Heart left ventricle (tissue), 13 donors: ENCODE data around the gene NACC2.

Source experiments
- CTCF ChIP-seq, 12 donors: fragments of 200-600 bp; sonication (generic) in 4 of 12; IDR thresholded peaks; one replicate each; pipeline versions ENCODE4 v1.5.0 to v1.8.0; 2018 to 2022; ENCODE audit warnings: antibody characterized with exemption in 12 of 12, mild to moderate bottlenecking in 5 of 12
- POLR2A ChIP-seq, 2 donors: fragments of 450-650 bp; IDR thresholded peaks; one replicate each; pipeline ENCODE4 v1.6.1; 2017; ENCODE audit warnings: antibody characterized with exemption in 2 of 2, mild to moderate bottlenecking in 2 of 2, moderate library complexity in 2 of 2
- donor health status: ischemic (EF 13 %, LVEDD 7.1; RV severe dilation, severe dysfunction).
- donor health status: DM: no; HTN: yes; CAD: no.
- donor health status: DM: no; HTN: no; CAD: no.
- donor health status: ischemic (EF 25% LVEDD 6.9; RV normal size, moderate dysfunction).
- donor health status: ischemic (EF 25% LVEDD 5.7; RV mildly dilated, moderate dysfunction).
- donor health status: ischemic (EF 35%, LVEDD 5.7; RV mildly dilated, moderate dysfunction).
- donor health status: nonischemic (EF 11% LVEDD 7.7; RV severe dilation, severe dysfunction).
- donor health status: DM: yes; HTN: yes; CAD: no.
- donor health status: PGD.
- donor health status: ischemic (EF 29% LVEDD 5.4; RV normal size, mild dysfunction).
- donor health status: nonischemic (EF 23%, LVEDD 6.1; RV moderate dilation, normal function).

DNA sequence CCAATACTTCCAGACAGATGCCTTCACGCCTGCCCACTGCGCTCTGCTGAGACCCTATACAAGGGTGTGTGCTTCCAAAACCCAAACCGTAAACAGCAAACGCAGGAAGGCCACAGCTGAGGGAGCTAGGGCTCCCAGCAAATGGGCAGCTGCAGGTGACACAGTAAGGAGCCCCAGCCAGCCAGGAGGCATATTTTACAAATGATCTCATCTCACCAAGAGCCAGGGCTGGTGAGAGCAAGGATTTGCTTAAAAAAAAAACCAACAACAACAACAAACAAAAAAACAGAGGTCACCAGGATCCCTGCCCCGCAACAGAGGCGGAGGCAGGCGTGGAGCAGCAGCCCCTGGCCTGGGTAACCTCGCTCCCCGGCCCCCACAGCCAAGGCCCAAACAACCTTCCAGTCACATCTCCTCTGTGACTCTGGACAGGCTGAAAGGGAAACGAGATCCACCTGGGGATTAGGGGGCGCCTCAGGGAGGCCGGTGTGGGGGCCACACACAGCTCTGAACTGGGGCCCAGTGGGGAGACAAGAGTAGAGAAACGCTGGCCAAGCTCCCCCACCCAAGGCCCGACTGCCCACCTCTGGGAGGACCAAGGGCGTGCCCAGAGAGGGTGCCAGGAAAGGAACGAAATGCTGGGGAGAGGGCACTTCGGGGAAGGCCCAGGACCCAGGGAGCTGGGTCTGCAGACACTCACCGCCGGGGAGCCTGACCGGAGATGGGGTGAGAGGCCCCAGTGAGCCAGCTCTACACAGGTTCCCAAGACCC, 3.3 kb downstream of the NACC2 start:
- no peak for TF ChIP-seq CTCF (IDR thresholded peaks at IDR 0.05)
- TF ChIP-seq POLR2A (IDR thresholded peaks at IDR 0.05) = no peak
